Omental fat pad (tissue), 4 donors: ENCODE results near the gene NRROS. TPM values are rescaled to one million over a fixed set of nuclear protein-coding genes. Genes with fewer than 3 reads are reported as not detected.
"Not testable (repeated sequence)": the region's sequence is repeated elsewhere in the genome, so short reads cannot be mapped to it uniquely, and the experiment has no call there.

Experiments used
- ATAC-seq: fragments of 150-250 bp; one replicate; pipeline ENCODE4 v1.9.1; 2016; ENCODE audit warnings: mild to moderate bottlenecking, moderate library complexity; ENCODE audit not compliant: low FRiP score
- DNase-seq: peaks from one replicate; pipeline ENCODE4 v3.0.0-alpha.2; 2019; ENCODE audit warnings: low spot score
- CTCF ChIP-seq, 3 donors: fragments of 450-650 bp; IDR thresholded peaks; one replicate each; pipeline ENCODE4 v1.5.1; 2016 to 2017; ENCODE audit warnings: antibody characterized with exemption in 3 of 3, mild to moderate bottlenecking in 3 of 3, moderate library complexity in 2 of 3
- total RNA-seq, 4 donors: library from RNA; depleted of rRNA; stranded (reverse); fragments of >200 nt; gene quantifications; one replicate each; pipeline ENCODE4 v1.1.0, GENCODE V29; 2016

NRROS gene
- total RNA-seq, 4 donors from 2014 or later: 4.3 to 21.0 (median 19.4) TPM

GRCh38 chr3:196617256-196617655 lies 22.2 kb upstream of the NRROS start:
- DNase-seq (no peak), ATAC-seq (no peak)
- no peak for TF ChIP-seq CTCF (IDR thresholded peaks at IDR 0.05)

GRCh38 chr3:196619223-196619622 lies 20.3 kb upstream of the NRROS start:
- no peak for TF ChIP-seq CTCF (IDR thresholded peaks at IDR 0.05)
- no peak for DNase-seq
- ATAC-seq: no peak

GRCh38 chr3:196619627-196620026 lies 19.9 kb upstream of the NRROS start:
- DNase-seq, ATAC-seq: not testable (repeated sequence)

GRCh38 chr3:196620161-196620604 lies 19.3 kb upstream of the NRROS start:
- DNase-seq (no peak), ATAC-seq (peak; percentile 49)
- no peak for TF ChIP-seq CTCF (IDR thresholded peaks at IDR 0.05)

- DNase-seq (no peak), ATAC-seq (no peak)
- TF ChIP-seq CTCF (IDR thresholded peaks at IDR 0.05): no peak
Measured at GRCh38 chr3:196620684-196621083, 18.8 kb upstream of the NRROS start.

- ATAC-seq (no peak), DNase-seq (no peak)
- TF ChIP-seq CTCF (IDR thresholded peaks at IDR 0.05): no peak
Measured at GRCh38 chr3:196621611-196622010, 17.9 kb upstream of the NRROS start.

GRCh38 chr3:196624067-196624790 lies 15.3 kb upstream of the NRROS start:
- ATAC-seq: no peak
- no peak for TF ChIP-seq CTCF (IDR thresholded peaks at IDR 0.05)
- no peak for DNase-seq
